GM23338 (cell line): ENCODE data around the gene ESPL1. TPM values are rescaled to one million over a fixed set of nuclear protein-coding genes. Genes with fewer than 3 reads are reported as not detected.

Experiments used
- ATAC-seq: fragments of 200-7000 bp; cut with Tn5 transposase; 3 replicates; pipeline ENCODE4 v1.9.1; 2020
- DNase-seq: peaks from one replicate; pipeline ENCODE4 v3.0.0-alpha.2; 2015; ENCODE audit warnings: low spot score
- H2AFZ ChIP-seq: fragments of 200-600 bp; sonication (generic); 2 replicates; pipeline ENCODE4 v1.8.0; 2016; ENCODE audit warnings: antibody characterized with exemption, mild to moderate bottlenecking, moderate library complexity
- H3F3A ChIP-seq: fragments of 200-600 bp; sonication (generic); replicated peaks from 2 replicates; pipeline ENCODE4 v1.8.0; 2017; ENCODE audit warnings: antibody characterized with exemption, mixed run types, low read depth
- H3K27ac ChIP-seq: fragments of 200-600 bp; sonication (generic); 2 replicates; pipeline ENCODE4 v1.6.1; 2016; ENCODE audit warnings: low read depth
- H3K27me3 ChIP-seq: fragments of 200-600 bp; sonication (generic); 2 replicates; pipeline ENCODE4 v1.8.0; 2016; ENCODE audit warnings: mild to moderate bottlenecking, mixed run types, moderate library complexity; ENCODE audit not compliant: insufficient read depth
- H3K36me3 ChIP-seq: fragments of 200-600 bp; sonication (generic); 2 replicates; pipeline ENCODE4 v1.8.0; 2016; ENCODE audit warnings: mild to moderate bottlenecking; ENCODE audit not compliant: insufficient read depth
- H3K4me1 ChIP-seq: fragments of 200-600 bp; sonication (generic); 2 replicates; pipeline ENCODE4 v1.8.0; 2016; ENCODE audit warnings: mild to moderate bottlenecking, moderate library complexity; ENCODE audit not compliant: insufficient read depth
- H3K4me2 ChIP-seq: fragments of 200-600 bp; sonication (generic); 2 replicates; pipeline ENCODE4 v1.7.1; 2017; ENCODE audit warnings: mixed run types
- H3K4me3 ChIP-seq: fragments of 200-600 bp; sonication (generic); 2 replicates; pipeline ENCODE4 v1.6.1; 2016; ENCODE audit warnings: mixed run types
- H3K79me2 ChIP-seq: fragments of 200-600 bp; sonication (generic); replicated peaks from 2 replicates; pipeline ENCODE4 v1.8.0; 2017; ENCODE audit warnings: mild to moderate bottlenecking; ENCODE audit not compliant: insufficient read depth
- H3K9me2 ChIP-seq: fragments of 200-600 bp; sonication (generic); 2 replicates; pipeline ENCODE4 v1.8.0; 2017; ENCODE audit not compliant: insufficient read depth
- H4K20me1 ChIP-seq: fragments of 200-600 bp; sonication (generic); replicated peaks from 2 replicates; pipeline ENCODE4 v1.8.0; 2017; ENCODE audit warnings: mild to moderate bottlenecking; ENCODE audit not compliant: insufficient read depth
- H3K27ac Mint-ChIP-seq: 2 replicates; pipeline ENCODE4 v1.8.0; 2020; ENCODE audit warnings: inconsistent platforms, mild to moderate bottlenecking, moderate library complexity, mixed read lengths
- H3K27me3 Mint-ChIP-seq: 3 replicates; pipeline ENCODE4 v1.8.0; 2022; ENCODE audit warnings: low read depth, mild to moderate bottlenecking, moderate library complexity, mixed read lengths, inconsistent platforms; ENCODE audit not compliant: insufficient read depth, poor library complexity
- H3K36me3 Mint-ChIP-seq: 3 replicates; pipeline ENCODE4 v1.8.0; 2021; ENCODE audit warnings: low read depth, mild to moderate bottlenecking, inconsistent platforms, moderate library complexity, mixed read lengths
- H3K4me1 Mint-ChIP-seq: 3 replicates; pipeline ENCODE4 v1.8.0; 2020; ENCODE audit warnings: mild to moderate bottlenecking, inconsistent platforms, mixed read lengths
- H3K4me3 Mint-ChIP-seq: 3 replicates; pipeline ENCODE4 v1.8.0; 2021; ENCODE audit warnings: moderate library complexity, mild to moderate bottlenecking, inconsistent platforms, mixed read lengths
- H3K9me3 Mint-ChIP-seq: 3 replicates; pipeline ENCODE4 v1.8.0; 2020; ENCODE audit warnings: moderate library complexity, mild to moderate bottlenecking, inconsistent platforms, mixed read lengths
- CREB1 ChIP-seq: fragments of 250-450 bp; sonication (Bioruptor Pico); IDR thresholded peaks from 2 replicates; pipeline ENCODE4 v1.5.0; 2020; ENCODE audit warnings: low read depth, mild to moderate bottlenecking, moderate library complexity
- ETS1 ChIP-seq: IDR thresholded peaks from 2 replicates; pipeline ENCODE4 v1.6.1; 2016; ENCODE audit warnings: antibody characterized with exemption
- EZH2 ChIP-seq: fragments of 200-600 bp; sonication (generic); IDR thresholded peaks from one replicate; pipeline ENCODE4 v1.8.0; 2017; ENCODE audit warnings: antibody characterized with exemption, mild to moderate bottlenecking, low read depth; ENCODE audit not compliant: unreplicated experiment
- EZH2phosphoT487 ChIP-seq: fragments of 200-600 bp; sonication (generic); IDR thresholded peaks from one replicate; pipeline ENCODE4 v1.8.1; 2018; ENCODE audit warnings: antibody characterized with exemption; ENCODE audit not compliant: unreplicated experiment
- JUNB ChIP-seq: IDR thresholded peaks from one replicate; pipeline ENCODE4 v1.6.1; 2016; ENCODE audit warnings: antibody characterized with exemption; ENCODE audit not compliant: unreplicated experiment
- NANOG ChIP-seq: IDR thresholded peaks from 2 replicates; pipeline ENCODE4 v1.6.1; 2016; ENCODE audit warnings: antibody characterized with exemption, borderline replicate concordance
- POLR2AphosphoS5 ChIP-seq: IDR thresholded peaks from 2 replicates; pipeline ENCODE4 v1.6.1; 2016; ENCODE audit warnings: antibody characterized with exemption, low read depth
- REST ChIP-seq: IDR thresholded peaks from one replicate; pipeline ENCODE4 v1.6.1; 2018; ENCODE audit warnings: antibody characterized with exemption; ENCODE audit not compliant: unreplicated experiment
- STAT1 ChIP-seq: IDR thresholded peaks from one replicate; pipeline ENCODE4 v1.6.1; 2016; ENCODE audit warnings: antibody characterized with exemption; ENCODE audit not compliant: unreplicated experiment
- ZNF114 ChIP-seq: fragments of 250-450 bp; sonication (Bioruptor Pico); IDR thresholded peaks from 2 replicates; pipeline ENCODE4 v1.5.0; 2020; ENCODE audit warnings: mild to moderate bottlenecking, moderate library complexity
- ZNF331 ChIP-seq: fragments of 250-450 bp; sonication (Bioruptor Pico); IDR thresholded peaks from 2 replicates; pipeline ENCODE4 v1.5.0; 2020; ENCODE audit warnings: low read depth, mild to moderate bottlenecking, moderate library complexity
- polyA plus RNA-seq: library from polyadenylated mRNA; unstranded; fragments of >200 nt; fragmentation: Nextera tagmentation; extraction: Ambion mirVana; gene quantifications from 2 replicates; pipeline ENCODE4 v1.2.1, GENCODE V29; 2016
- total RNA-seq: library from RNA; depleted of rRNA; stranded (reverse); fragments of >200 nt; shearing (Covaris generic); gene quantifications from 2 replicates; pipeline ENCODE4 v1.2.3, GENCODE V29; 2014
- TF ChIP-seq, protein P1 (sequence below), 2 experiments: fragments of 200-600 bp in 1 of 2; sonication (generic) in 1 of 2; conservative IDR thresholded peaks; 2 replicates each; pipeline versions ENCODE4 v1.5.1 to v1.6.1; 2016 to 2017; ENCODE audit warnings: antibody characterized with exemption in 2 of 2, low read depth in 2 of 2, mild to moderate bottlenecking in 2 of 2, moderate library complexity in 1 of 2
- TF ChIP-seq, protein P2 (sequence below): fragments of 250-450 bp; sonication (Bioruptor Pico); IDR thresholded peaks from 2 replicates; pipeline ENCODE4 v1.5.0; 2020; ENCODE audit warnings: mild to moderate bottlenecking, moderate library complexity

The ESPL1 gene
- total and polyA plus RNA-seq, 2 experiments from 2014 or later, result 13.2 to 56.5 TPM

DNA sequence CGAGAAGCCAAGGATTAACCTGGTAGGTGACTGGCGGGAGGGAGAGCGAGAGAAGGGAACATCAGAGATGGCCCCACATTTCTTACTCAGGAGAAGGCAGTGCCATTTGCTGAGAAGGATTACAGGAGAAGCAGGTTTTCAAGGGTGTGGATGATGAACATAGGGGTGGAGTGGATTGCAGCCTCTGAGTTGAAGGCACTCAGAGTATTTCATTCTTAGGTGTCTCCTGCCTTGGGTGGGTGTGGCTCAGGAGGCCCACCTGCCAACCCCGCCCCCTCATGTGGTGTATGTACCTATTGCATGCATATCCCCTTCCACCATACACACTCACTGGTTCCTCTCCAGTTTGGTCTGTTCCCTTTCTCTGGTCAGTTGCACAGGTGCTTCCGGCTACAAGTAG, 6.3 kb downstream of the ESPL1 start:
- ATAC-seq, result no peak; the same call in 2 of the 3 replicates
- H4K20me1 ChIP-seq, result peaks cover 11% of the 10 kb centered on the region; the same call in 1 of the 2 replicates
- H3K27me3 ChIP-seq, result no peaks in the 10 kb centered on the region
- Mint-ChIP-seq H3K36me3 (peaks cover 83% of the 10 kb centered on the region), H3K4me3 (no peak overlapping the region), H3K4me1 (peaks cover 14% of the 10 kb centered on the region), H3K9me3 (no peaks in the 10 kb centered on the region; the same call in 2 of the 3 replicates), H3K27ac (no peak overlapping the region), H3K27me3 (peaks cover 15% of the 10 kb centered on the region)
- 0 out of 2 replicates have a peak, but pooled peaks cover 13% of the 10 kb centered on the region for H3F3A ChIP-seq
- H3K27ac ChIP-seq, result no peak overlapping the region
- H3K4me3 ChIP-seq, result no peak overlapping the region
- H3K36me3 ChIP-seq, result peaks cover 27% of the 10 kb centered on the region; the same call in 1 of the 2 replicates
- H3K79me2 ChIP-seq, result 0 out of 2 replicates have a peak, but pooled peaks cover 12% of the 10 kb centered on the region
- no peak overlapping the region for H2AFZ ChIP-seq
- TF ChIP-seq JUNB, result no peak
- TF ChIP-seq EZH2phosphoT487, result no peak
- TF ChIP-seq STAT1, result no peak
- no peak for TF ChIP-seq REST
- TF ChIP-seq ZNF114 (CRISPR knock-in tag), result no peak
- TF ChIP-seq, protein P1, sequence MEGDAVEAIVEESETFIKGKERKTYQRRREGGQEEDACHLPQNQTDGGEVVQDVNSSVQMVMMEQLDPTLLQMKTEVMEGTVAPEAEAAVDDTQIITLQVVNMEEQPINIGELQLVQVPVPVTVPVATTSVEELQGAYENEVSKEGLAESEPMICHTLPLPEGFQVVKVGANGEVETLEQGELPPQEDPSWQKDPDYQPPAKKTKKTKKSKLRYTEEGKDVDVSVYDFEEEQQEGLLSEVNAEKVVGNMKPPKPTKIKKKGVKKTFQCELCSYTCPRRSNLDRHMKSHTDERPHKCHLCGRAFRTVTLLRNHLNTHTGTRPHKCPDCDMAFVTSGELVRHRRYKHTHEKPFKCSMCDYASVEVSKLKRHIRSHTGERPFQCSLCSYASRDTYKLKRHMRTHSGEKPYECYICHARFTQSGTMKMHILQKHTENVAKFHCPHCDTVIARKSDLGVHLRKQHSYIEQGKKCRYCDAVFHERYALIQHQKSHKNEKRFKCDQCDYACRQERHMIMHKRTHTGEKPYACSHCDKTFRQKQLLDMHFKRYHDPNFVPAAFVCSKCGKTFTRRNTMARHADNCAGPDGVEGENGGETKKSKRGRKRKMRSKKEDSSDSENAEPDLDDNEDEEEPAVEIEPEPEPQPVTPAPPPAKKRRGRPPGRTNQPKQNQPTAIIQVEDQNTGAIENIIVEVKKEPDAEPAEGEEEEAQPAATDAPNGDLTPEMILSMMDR (conservative IDR thresholded peaks at IDR 0.05; ENCODE audit: low read depth in 2 of 2), result no peak
- no peak for TF ChIP-seq ETS1
- TF ChIP-seq ZNF331 (CRISPR knock-in tag), result no peak
- no peak for TF ChIP-seq CREB1 (CRISPR knock-in tag)
- TF ChIP-seq POLR2AphosphoS5, result no peak
- TF ChIP-seq EZH2, result no peak
- TF ChIP-seq NANOG, result no peak
- TF ChIP-seq, protein P2, sequence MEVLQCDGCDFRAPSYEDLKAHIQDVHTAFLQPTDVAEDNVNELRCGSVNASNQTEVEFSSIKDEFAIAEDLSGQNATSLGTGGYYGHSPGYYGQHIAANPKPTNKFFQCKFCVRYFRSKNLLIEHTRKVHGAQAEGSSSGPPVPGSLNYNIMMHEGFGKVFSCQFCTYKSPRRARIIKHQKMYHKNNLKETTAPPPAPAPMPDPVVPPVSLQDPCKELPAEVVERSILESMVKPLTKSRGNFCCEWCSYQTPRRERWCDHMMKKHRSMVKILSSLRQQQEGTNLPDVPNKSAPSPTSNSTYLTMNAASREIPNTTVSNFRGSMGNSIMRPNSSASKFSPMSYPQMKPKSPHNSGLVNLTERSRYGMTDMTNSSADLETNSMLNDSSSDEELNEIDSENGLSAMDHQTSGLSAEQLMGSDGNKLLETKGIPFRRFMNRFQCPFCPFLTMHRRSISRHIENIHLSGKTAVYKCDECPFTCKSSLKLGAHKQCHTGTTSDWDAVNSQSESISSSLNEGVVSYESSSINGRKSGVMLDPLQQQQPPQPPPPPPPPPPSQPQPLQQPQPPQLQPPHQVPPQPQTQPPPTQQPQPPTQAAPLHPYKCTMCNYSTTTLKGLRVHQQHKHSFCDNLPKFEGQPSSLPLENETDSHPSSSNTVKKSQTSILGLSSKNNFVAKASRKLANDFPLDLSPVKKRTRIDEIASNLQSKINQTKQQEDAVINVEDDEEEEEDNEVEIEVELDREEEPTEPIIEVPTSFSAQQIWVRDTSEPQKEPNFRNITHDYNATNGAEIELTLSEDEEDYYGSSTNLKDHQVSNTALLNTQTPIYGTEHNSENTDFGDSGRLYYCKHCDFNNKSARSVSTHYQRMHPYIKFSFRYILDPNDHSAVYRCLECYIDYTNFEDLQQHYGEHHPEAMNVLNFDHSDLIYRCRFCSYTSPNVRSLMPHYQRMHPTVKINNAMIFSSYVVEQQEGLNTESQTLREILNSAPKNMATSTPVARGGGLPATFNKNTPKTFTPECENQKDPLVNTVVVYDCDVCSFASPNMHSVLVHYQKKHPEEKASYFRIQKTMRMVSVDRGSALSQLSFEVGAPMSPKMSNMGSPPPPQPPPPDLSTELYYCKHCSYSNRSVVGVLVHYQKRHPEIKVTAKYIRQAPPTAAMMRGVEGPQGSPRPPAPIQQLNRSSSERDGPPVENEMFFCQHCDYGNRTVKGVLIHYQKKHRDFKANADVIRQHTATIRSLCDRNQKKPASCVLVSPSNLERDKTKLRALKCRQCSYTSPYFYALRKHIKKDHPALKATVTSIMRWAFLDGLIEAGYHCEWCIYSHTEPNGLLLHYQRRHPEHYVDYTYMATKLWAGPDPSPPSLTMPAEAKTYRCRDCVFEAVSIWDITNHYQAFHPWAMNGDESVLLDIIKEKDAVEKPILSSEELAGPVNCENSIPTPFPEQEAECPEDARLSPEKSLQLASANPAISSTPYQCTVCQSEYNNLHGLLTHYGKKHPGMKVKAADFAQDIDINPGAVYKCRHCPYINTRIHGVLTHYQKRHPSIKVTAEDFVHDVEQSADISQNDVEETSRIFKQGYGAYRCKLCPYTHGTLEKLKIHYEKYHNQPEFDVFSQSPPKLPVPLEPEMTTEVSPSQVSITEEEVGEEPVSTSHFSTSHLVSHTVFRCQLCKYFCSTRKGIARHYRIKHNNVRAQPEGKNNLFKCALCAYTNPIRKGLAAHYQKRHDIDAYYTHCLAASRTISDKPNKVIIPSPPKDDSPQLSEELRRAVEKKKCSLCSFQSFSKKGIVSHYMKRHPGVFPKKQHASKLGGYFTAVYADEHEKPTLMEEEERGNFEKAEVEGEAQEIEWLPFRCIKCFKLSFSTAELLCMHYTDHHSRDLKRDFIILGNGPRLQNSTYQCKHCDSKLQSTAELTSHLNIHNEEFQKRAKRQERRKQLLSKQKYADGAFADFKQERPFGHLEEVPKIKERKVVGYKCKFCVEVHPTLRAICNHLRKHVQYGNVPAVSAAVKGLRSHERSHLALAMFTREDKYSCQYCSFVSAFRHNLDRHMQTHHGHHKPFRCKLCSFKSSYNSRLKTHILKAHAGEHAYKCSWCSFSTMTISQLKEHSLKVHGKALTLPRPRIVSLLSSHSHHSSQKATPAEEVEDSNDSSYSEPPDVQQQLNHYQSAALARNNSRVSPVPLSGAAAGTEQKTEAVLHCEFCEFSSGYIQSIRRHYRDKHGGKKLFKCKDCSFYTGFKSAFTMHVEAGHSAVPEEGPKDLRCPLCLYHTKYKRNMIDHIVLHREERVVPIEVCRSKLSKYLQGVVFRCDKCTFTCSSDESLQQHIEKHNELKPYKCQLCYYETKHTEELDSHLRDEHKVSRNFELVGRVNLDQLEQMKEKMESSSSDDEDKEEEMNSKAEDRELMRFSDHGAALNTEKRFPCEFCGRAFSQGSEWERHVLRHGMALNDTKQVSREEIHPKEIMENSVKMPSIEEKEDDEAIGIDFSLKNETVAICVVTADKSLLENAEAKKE, result no peak
- H3K9me2 ChIP-seq, result no peaks in the 10 kb centered on the region
- no peak for DNase-seq
- no peaks in the 10 kb centered on the region for H3K4me1 ChIP-seq
- no peak overlapping the region for H3K4me2 ChIP-seq
